Ovary (tissue), 3 donors: ENCODE measurements around the gene SCG5.

Source experiments
- EP300 ChIP-seq: sonication (generic); formaldehyde crosslinking; IDR thresholded peaks from one replicate; pipeline ENCODE4 v1.6.1; 2017; ENCODE audit warnings: antibody characterized with exemption
- POLR2A ChIP-seq: fragments of 450-650 bp; IDR thresholded peaks from one replicate; pipeline ENCODE4 v1.6.1; 2017; ENCODE audit warnings: antibody characterized with exemption, mild to moderate bottlenecking, moderate library complexity
- TF ChIP-seq, protein P1 (sequence below), 3 donors: fragments of 450-650 bp in 2 of 3; fragments of 200-600 bp in 1 of 3; IDR thresholded peaks; one replicate each; pipeline versions ENCODE4 v1.5.1 to v1.8.0; 2016 to 2022; ENCODE audit warnings: antibody characterized with exemption in 3 of 3, mild to moderate bottlenecking in 1 of 3
- donor health status: DM: no; HTN: no; CAD: no.

- TF ChIP-seq, protein P1, sequence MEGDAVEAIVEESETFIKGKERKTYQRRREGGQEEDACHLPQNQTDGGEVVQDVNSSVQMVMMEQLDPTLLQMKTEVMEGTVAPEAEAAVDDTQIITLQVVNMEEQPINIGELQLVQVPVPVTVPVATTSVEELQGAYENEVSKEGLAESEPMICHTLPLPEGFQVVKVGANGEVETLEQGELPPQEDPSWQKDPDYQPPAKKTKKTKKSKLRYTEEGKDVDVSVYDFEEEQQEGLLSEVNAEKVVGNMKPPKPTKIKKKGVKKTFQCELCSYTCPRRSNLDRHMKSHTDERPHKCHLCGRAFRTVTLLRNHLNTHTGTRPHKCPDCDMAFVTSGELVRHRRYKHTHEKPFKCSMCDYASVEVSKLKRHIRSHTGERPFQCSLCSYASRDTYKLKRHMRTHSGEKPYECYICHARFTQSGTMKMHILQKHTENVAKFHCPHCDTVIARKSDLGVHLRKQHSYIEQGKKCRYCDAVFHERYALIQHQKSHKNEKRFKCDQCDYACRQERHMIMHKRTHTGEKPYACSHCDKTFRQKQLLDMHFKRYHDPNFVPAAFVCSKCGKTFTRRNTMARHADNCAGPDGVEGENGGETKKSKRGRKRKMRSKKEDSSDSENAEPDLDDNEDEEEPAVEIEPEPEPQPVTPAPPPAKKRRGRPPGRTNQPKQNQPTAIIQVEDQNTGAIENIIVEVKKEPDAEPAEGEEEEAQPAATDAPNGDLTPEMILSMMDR (IDR thresholded peaks at IDR 0.05), result no peak
- TF ChIP-seq POLR2A (no peak), EP300 (no peak)
These were observed 80.6 kb downstream of the SCG5 start for GRCh38 chr15:32722136-32722535.
